NCI-H774 (cell line): ENCODE results near the gene NEURL1.
"Not testable (repeated sequence)": the region's sequence is repeated elsewhere in the genome, so short reads cannot be mapped to it uniquely, and the experiment has no call there.

Experiments
- DNase-seq: peaks from one replicate; lab custom pipeline; 2025; lab: John Stamatoyannopoulos, UW

The NEURL1 gene

GRCh38 chr10:103514244-103514643 lies 20.7 kb downstream of the NEURL1 start:
- no peak for DNase-seq

- no peak for DNase-seq
Observed at GRCh38 chr10:103517234-103518085, 24.0 kb downstream of the NEURL1 start.

GRCh38 chr10:103519798-103520197 lies 26.3 kb downstream of the NEURL1 start:
- DNase-seq, result no peak

- DNase-seq, result not testable (repeated sequence)
Observed at GRCh38 chr10:103522006-103522405, 28.5 kb downstream of the NEURL1 start.

GRCh38 chr10:103523683-103524082 lies 30.2 kb downstream of the NEURL1 start:
- no peak for DNase-seq

- no peak for DNase-seq
Observed at GRCh38 chr10:103525901-103526300, 32.4 kb downstream of the NEURL1 start.

- not testable (repeated sequence) for DNase-seq
Observed at GRCh38 chr10:103527476-103527875, 34.0 kb downstream of the NEURL1 start.

- no peak for DNase-seq
Observed at GRCh38 chr10:103528549-103528948, 35.0 kb downstream of the NEURL1 start.

GRCh38 chr10:103529539-103529938 lies 36.0 kb downstream of the NEURL1 start:
- DNase-seq, result no peak

- DNase-seq, result no peak
Observed at GRCh38 chr10:103533827-103534226, 40.3 kb downstream of the NEURL1 start.

GRCh38 chr10:103534621-103535498 lies 41.4 kb downstream of the NEURL1 start:
- no peak for DNase-seq

GRCh38 chr10:103535595-103535994 lies 42.1 kb downstream of the NEURL1 start:
- no peak for DNase-seq

GRCh38 chr10:103539751-103540150 lies 46.2 kb downstream of the NEURL1 start:
- no peak for DNase-seq

GRCh38 chr10:103540722-103541121 lies 47.2 kb downstream of the NEURL1 start:
- no peak for DNase-seq

GRCh38 chr10:103541616-103542015 lies 48.1 kb downstream of the NEURL1 start:
- DNase-seq, result no peak

GRCh38 chr10:103542764-103543616 lies 49.5 kb downstream of the NEURL1 start:
- DNase-seq, result no peak

GRCh38 chr10:103543617-103544525 lies 50.4 kb downstream of the NEURL1 start:
- no peak for DNase-seq

- no peak for DNase-seq
Observed at GRCh38 chr10:103544657-103545310, 51.3 kb downstream of the NEURL1 start.

- no peak for DNase-seq
Observed at GRCh38 chr10:103545366-103545765, 51.9 kb downstream of the NEURL1 start.

- no peak for DNase-seq
Observed at GRCh38 chr10:103545771-103546281, 52.3 kb downstream of the NEURL1 start.
